Stimulated activated naive CD8-positive, alpha-beta T cell treated with anti-CD3 and anti-CD28 coated beads, Interleukin-15, Interleukin-2, amounts not matched to agents 100 ng/mL and 50 ng/mL, for 24 hours (primary cell): ENCODE results near the gene C2CD4C.
"Not testable (repeated sequence)": the region's sequence is repeated elsewhere in the genome, so short reads cannot be mapped to it uniquely, and the experiment has no call there.

Experiments used
- H3K27ac Mint-ChIP-seq: one replicate; pipeline ENCODE4 v1.8.0; 2021; ENCODE audit warnings: mild to moderate bottlenecking, mixed read lengths
- H3K27me3 Mint-ChIP-seq: one replicate; pipeline ENCODE4 v1.8.0; 2021; ENCODE audit warnings: mixed read lengths
- H3K36me3 Mint-ChIP-seq: one replicate; pipeline ENCODE4 v1.8.0; 2021; ENCODE audit warnings: low read depth, mixed read lengths
- H3K4me1 Mint-ChIP-seq: one replicate; pipeline ENCODE4 v1.8.0; 2021; ENCODE audit warnings: low read depth, mixed read lengths
- H3K4me3 Mint-ChIP-seq: one replicate; pipeline ENCODE4 v1.8.0; 2021; ENCODE audit warnings: mild to moderate bottlenecking, mixed read lengths
- H3K9me3 Mint-ChIP-seq: one replicate; pipeline ENCODE4 v1.8.0; 2021; ENCODE audit warnings: mixed read lengths

C2CD4C gene

GRCh38 chr19:427675-428074 is 18.7 kb upstream of the C2CD4C start:
- not testable (repeated sequence) for H3K36me3 Mint-ChIP-seq, H3K4me3 Mint-ChIP-seq, H3K27ac Mint-ChIP-seq, H3K4me1 Mint-ChIP-seq, H3K27me3 Mint-ChIP-seq, H3K9me3 Mint-ChIP-seq

- Mint-ChIP-seq H3K27ac (no peak overlapping the region), H3K4me1 (no peaks in the 10 kb centered on the region), H3K4me3 (no peak overlapping the region), H3K9me3 (peaks cover 4% of the 10 kb centered on the region), H3K36me3 (no peaks in the 10 kb centered on the region), H3K27me3 (no peaks in the 10 kb centered on the region)
These were observed 17.9 kb upstream of the C2CD4C start for GRCh38 chr19:426725-427445.

GRCh38 chr19:425056-425455 is 16.1 kb upstream of the C2CD4C start:
- Mint-ChIP-seq H3K27ac (no peak overlapping the region), H3K4me1 (no peaks in the 10 kb centered on the region), H3K36me3 (no peaks in the 10 kb centered on the region), H3K27me3 (no peaks in the 10 kb centered on the region), H3K4me3 (no peak overlapping the region), H3K9me3 (no peaks in the 10 kb centered on the region)

GRCh38 chr19:424546-424945 is 15.6 kb upstream of the C2CD4C start:
- Mint-ChIP-seq H3K9me3 (no peaks in the 10 kb centered on the region), H3K4me1 (no peaks in the 10 kb centered on the region), H3K27me3 (no peaks in the 10 kb centered on the region), H3K4me3 (no peak overlapping the region), H3K27ac (no peak overlapping the region), H3K36me3 (no peaks in the 10 kb centered on the region)

GRCh38 chr19:423691-424466 is 14.9 kb upstream of the C2CD4C start:
- Mint-ChIP-seq H3K4me3 (no peak overlapping the region), H3K27ac (no peak overlapping the region), H3K9me3 (no peaks in the 10 kb centered on the region), H3K27me3 (no peaks in the 10 kb centered on the region), H3K36me3 (no peaks in the 10 kb centered on the region), H3K4me1 (no peaks in the 10 kb centered on the region)

GRCh38 chr19:422917-423226 is 13.9 kb upstream of the C2CD4C start:
- not testable (repeated sequence) for H3K9me3 Mint-ChIP-seq, H3K4me3 Mint-ChIP-seq

GRCh38 chr19:422213-422916 is 13.4 kb upstream of the C2CD4C start:
- Mint-ChIP-seq H3K4me3 (no peak overlapping the region), H3K9me3 (no peaks in the 10 kb centered on the region), H3K27me3 (no peaks in the 10 kb centered on the region), H3K27ac (no peak overlapping the region), H3K36me3 (no peaks in the 10 kb centered on the region), H3K4me1 (no peaks in the 10 kb centered on the region)

More at GRCh38 chr19:422917-423226, 13.9 kb upstream of the C2CD4C start:
- H3K27me3 Mint-ChIP-seq, H3K4me1 Mint-ChIP-seq, H3K36me3 Mint-ChIP-seq, H3K27ac Mint-ChIP-seq: not testable (repeated sequence)

GRCh38 chr19:419721-420515 is 11.0 kb upstream of the C2CD4C start:
- Mint-ChIP-seq H3K27me3 (no peaks in the 10 kb centered on the region), H3K36me3 (no peaks in the 10 kb centered on the region), H3K9me3 (no peaks in the 10 kb centered on the region), H3K4me3 (no peak overlapping the region), H3K4me1 (no peaks in the 10 kb centered on the region), H3K27ac (no peak overlapping the region)

GRCh38 chr19:418761-419671 is 10.1 kb upstream of the C2CD4C start:
- Mint-ChIP-seq H3K27ac (no peak overlapping the region), H3K9me3 (no peaks in the 10 kb centered on the region), H3K36me3 (no peaks in the 10 kb centered on the region), H3K27me3 (no peaks in the 10 kb centered on the region), H3K4me3 (no peak overlapping the region), H3K4me1 (no peaks in the 10 kb centered on the region)

GRCh38 chr19:416416-416815 is 7.5 kb upstream of the C2CD4C start:
- Mint-ChIP-seq H3K4me1 (no peaks in the 10 kb centered on the region), H3K27me3 (no peaks in the 10 kb centered on the region), H3K36me3 (no peaks in the 10 kb centered on the region), H3K9me3 (no peaks in the 10 kb centered on the region), H3K27ac (no peak overlapping the region), H3K4me3 (no peak overlapping the region)

GRCh38 chr19:415292-415691 is 6.3 kb upstream of the C2CD4C start:
- no peaks in the 10 kb centered on the region for H3K9me3 Mint-ChIP-seq
- no peaks in the 10 kb centered on the region for H3K4me1 Mint-ChIP-seq
- no peak overlapping the region for H3K4me3 Mint-ChIP-seq
- H3K36me3 Mint-ChIP-seq = no peaks in the 10 kb centered on the region
- H3K27ac Mint-ChIP-seq = no peak overlapping the region
- peaks cover under 1% of the 10 kb centered on the region for H3K27me3 Mint-ChIP-seq

GRCh38 chr19:413756-414420 is 4.9 kb upstream of the C2CD4C start:
- Mint-ChIP-seq H3K4me3 (no peak overlapping the region), H3K4me1 (peaks cover 6% of the 10 kb centered on the region), H3K27me3 (peaks cover 10% of the 10 kb centered on the region), H3K36me3 (no peaks in the 10 kb centered on the region), H3K27ac (no peak overlapping the region), H3K9me3 (no peaks in the 10 kb centered on the region)

GRCh38 chr19:412356-413355 is 3.7 kb upstream of the C2CD4C start:
- H3K27me3 Mint-ChIP-seq = peaks cover 10% of the 10 kb centered on the region
- no peaks in the 10 kb centered on the region for H3K36me3 Mint-ChIP-seq
- peaks cover 6% of the 10 kb centered on the region for H3K4me1 Mint-ChIP-seq
- H3K27ac Mint-ChIP-seq = no peak overlapping the region
- H3K4me3 Mint-ChIP-seq = no peak overlapping the region
- H3K9me3 Mint-ChIP-seq = no peaks in the 10 kb centered on the region
